Measurements from ENCODE around the gene WDR1.

Gene WDR1

GRCh38 chr4:10108391-10108790 lies 8.2 kb downstream of the WDR1 start:
- no peak overlapping the region for H3K4me3 ChIP-seq (ENCODE audit: low read depth, low read length)
- DNase-seq (ENCODE audit: low read depth) = peak; percentile 39
- TF ChIP-seq, protein P1, sequence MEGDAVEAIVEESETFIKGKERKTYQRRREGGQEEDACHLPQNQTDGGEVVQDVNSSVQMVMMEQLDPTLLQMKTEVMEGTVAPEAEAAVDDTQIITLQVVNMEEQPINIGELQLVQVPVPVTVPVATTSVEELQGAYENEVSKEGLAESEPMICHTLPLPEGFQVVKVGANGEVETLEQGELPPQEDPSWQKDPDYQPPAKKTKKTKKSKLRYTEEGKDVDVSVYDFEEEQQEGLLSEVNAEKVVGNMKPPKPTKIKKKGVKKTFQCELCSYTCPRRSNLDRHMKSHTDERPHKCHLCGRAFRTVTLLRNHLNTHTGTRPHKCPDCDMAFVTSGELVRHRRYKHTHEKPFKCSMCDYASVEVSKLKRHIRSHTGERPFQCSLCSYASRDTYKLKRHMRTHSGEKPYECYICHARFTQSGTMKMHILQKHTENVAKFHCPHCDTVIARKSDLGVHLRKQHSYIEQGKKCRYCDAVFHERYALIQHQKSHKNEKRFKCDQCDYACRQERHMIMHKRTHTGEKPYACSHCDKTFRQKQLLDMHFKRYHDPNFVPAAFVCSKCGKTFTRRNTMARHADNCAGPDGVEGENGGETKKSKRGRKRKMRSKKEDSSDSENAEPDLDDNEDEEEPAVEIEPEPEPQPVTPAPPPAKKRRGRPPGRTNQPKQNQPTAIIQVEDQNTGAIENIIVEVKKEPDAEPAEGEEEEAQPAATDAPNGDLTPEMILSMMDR (conservative IDR thresholded peaks at IDR 0.05; ENCODE audit: low read depth, low read length) = no peak

- peak; percentile 29 for DNase-seq (ENCODE audit: low read depth)
- TF ChIP-seq, protein P1 (conservative IDR thresholded peaks at IDR 0.05; ENCODE audit: low read depth, low read length) = no peak
- no peak overlapping the region for H3K4me3 ChIP-seq (ENCODE audit: low read depth, low read length)
These were observed 9.2 kb downstream of the WDR1 start for GRCh38 chr4:10107111-10108091.

- H3K4me3 ChIP-seq (ENCODE audit: low read depth, low read length) = peak overlapping the region; percentile 35
- TF ChIP-seq, protein P1 (conservative IDR thresholded peaks at IDR 0.05; ENCODE audit: low read depth, low read length) = no peak
- DNase-seq (ENCODE audit: low read depth) = peak; percentile 96
These were observed 10.1 kb downstream of the WDR1 start for GRCh38 chr4:10106421-10107039.

DNA sequence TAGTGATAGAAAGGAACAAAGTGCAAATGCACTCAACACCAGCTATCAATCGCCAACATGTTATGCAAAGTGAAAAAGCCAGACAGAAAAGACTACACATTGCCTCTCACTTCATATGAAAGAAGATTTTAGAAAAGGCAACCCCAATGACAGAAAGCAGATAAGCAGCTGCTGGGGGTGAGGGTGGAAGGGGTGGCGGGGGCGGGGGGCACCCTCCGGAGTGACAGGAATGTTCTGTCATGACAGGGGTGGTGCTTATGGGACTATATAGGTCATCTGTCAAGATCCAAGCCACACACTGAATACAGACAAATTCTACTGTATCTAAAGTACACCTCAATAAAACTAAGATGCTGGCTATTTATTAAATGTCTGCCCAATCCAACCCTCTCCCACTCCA lies 10.7 kb downstream of the WDR1 start:
- no peak for DNase-seq (ENCODE audit: low read depth)

GRCh38 chr4:10105421-10105820 lies 11.2 kb downstream of the WDR1 start:
- H3K4me3 ChIP-seq (ENCODE audit: low read depth, low read length) = no peak overlapping the region
- DNase-seq (ENCODE audit: low read depth) = no peak
- TF ChIP-seq, protein P1 (conservative IDR thresholded peaks at IDR 0.05; ENCODE audit: low read depth, low read length) = no peak

More for the DNA sequence above, 10.7 kb downstream of the WDR1 start:
- TF ChIP-seq, protein P1 (conservative IDR thresholded peaks at IDR 0.05; ENCODE audit: low read depth, low read length) = no peak
- H3K4me3 ChIP-seq (ENCODE audit: low read depth, low read length) = peak overlapping the region; percentile 35

GRCh38 chr4:10104991-10105276 lies 11.7 kb downstream of the WDR1 start:
- no peak for DNase-seq (ENCODE audit: low read depth)
- no peak overlapping the region for H3K4me3 ChIP-seq (ENCODE audit: low read depth, low read length)
- TF ChIP-seq, protein P1 (conservative IDR thresholded peaks at IDR 0.05; ENCODE audit: low read depth, low read length) = no peak

All from choroid plexus epithelial cell (primary cell).